Measurements from ENCODE around the gene PDE9A. TPM values are rescaled to one million over a fixed set of nuclear protein-coding genes. Genes with fewer than 3 reads are reported as not detected.
A peak's percentile ranks its signal among the peaks of the same experiment; 100 is the strongest.

Gene PDE9A
- total and polyA plus RNA-seq, 10 donors, result 7.9 to 45.5 (median 23.8) TPM

GRCh38 chr21:42644223-42645208 is 8.9 kb upstream of the PDE9A start:
- peaks cover 0 to 14% (median 4%) of the 10 kb centered on the region in 6 donors for H3K4me1 ChIP-seq
- peak; percentile 30 for DNase-seq
- no peak overlapping the region for H3K4me3 ChIP-seq
- intact Hi-C loops (cut with DNase I; ENCODE audit: low total_unique reads), result no loop called here
- no peaks in the 10 kb centered on the region for H3K9me3 ChIP-seq
- no peaks in the 10 kb centered on the region for H3K36me3 ChIP-seq
- no peak overlapping the region for H3K27ac ChIP-seq
- TF ChIP-seq POLR2A (IDR thresholded peaks at IDR 0.05) (no peak), CTCF (IDR thresholded peaks at IDR 0.05 in 8 of 11, conservative IDR thresholded peaks at IDR 0.05 in 3 of 11) (no peak), POLR2AphosphoS5 (IDR thresholded peaks at IDR 0.05) (no peak)
- peaks cover 0 to 39% (median 0%) of the 10 kb centered on the region in 7 donors for H3K27me3 ChIP-seq (replicated peaks in 1 of 7)
- WGBS, 5 donors, result 67 to 76% (median 75%) methylated on average over 21 of the region's 21 CpGs

GRCh38 chr21:42645211-42646075 is 8.0 kb upstream of the PDE9A start:
- 81 to 92% (median 89%) methylated on average over 22 to 28 of the region's 28 CpGs for WGBS, 5 donors
- intact Hi-C loops (cut with DNase I; ENCODE audit: low total_unique reads), result no loop called here
- H3K27ac ChIP-seq, result no peak overlapping the region
- peak; percentile 63 for DNase-seq
- no peak overlapping the region for H3K4me3 ChIP-seq
- TF ChIP-seq POLR2AphosphoS5 (IDR thresholded peaks at IDR 0.05), result no peak
- no peak for TF ChIP-seq CTCF (IDR thresholded peaks at IDR 0.05 in 8 of 11, conservative IDR thresholded peaks at IDR 0.05 in 3 of 11)
- TF ChIP-seq POLR2A (IDR thresholded peaks at IDR 0.05), result no peak
- peaks cover 0 to 29% (median 0%) of the 10 kb centered on the region in 7 donors for H3K27me3 ChIP-seq (replicated peaks in 1 of 7)
- H3K9me3 ChIP-seq, result no peaks in the 10 kb centered on the region
- H3K4me1 ChIP-seq, result peaks cover 0 to 6% (median 4%) of the 10 kb centered on the region in 6 donors
- no peaks in the 10 kb centered on the region for H3K36me3 ChIP-seq

GRCh38 chr21:42646076-42646825 is 7.2 kb upstream of the PDE9A start:
- H3K27me3 ChIP-seq (replicated peaks in 1 of 7), result peaks cover 0 to 29% (median 0%) of the 10 kb centered on the region in 7 donors
- no peak for TF ChIP-seq POLR2AphosphoS5 (IDR thresholded peaks at IDR 0.05)
- TF ChIP-seq CTCF (IDR thresholded peaks at IDR 0.05 in 8 of 11, conservative IDR thresholded peaks at IDR 0.05 in 3 of 11), result no peak
- no peak for TF ChIP-seq POLR2A (IDR thresholded peaks at IDR 0.05)
- H3K9me3 ChIP-seq, result no peaks in the 10 kb centered on the region
- H3K4me3 ChIP-seq, result no peak overlapping the region
- 79 to 92% (median 85%) methylated on average over 14 of the region's 14 CpGs for WGBS, 5 donors
- peak; percentile 41 for DNase-seq
- H3K36me3 ChIP-seq, result no peaks in the 10 kb centered on the region
- intact Hi-C loops (cut with DNase I; ENCODE audit: low total_unique reads), result no loop called here
- H3K27ac ChIP-seq, result no peak overlapping the region
- H3K4me1 ChIP-seq, result no peaks in the 10 kb centered on the region

All from spleen (tissue), 11 donors.